GM10248 (cell line): ENCODE results near the gene SLC35D1.
"Not testable (repeated sequence)": the region's sequence is repeated elsewhere in the genome, so short reads cannot be mapped to it uniquely, and the experiment has no call there.

ENCODE experiments used
- CTCF ChIA-PET: fragments of 300-600 bp; sonication (Branson Sonifier 250); formaldehyde crosslinking; extraction: SDS; loops from one replicate; lab custom pipeline; 2021; ENCODE audit warnings: antibody characterized with exemption; lab: Yijun Ruan, JAX
- POLR2A ChIA-PET: fragments of 350-650 bp; sonication (Branson Sonifier 250); formaldehyde crosslinking; extraction: SDS; loops from one replicate; lab custom pipeline; 2020; ENCODE audit warnings: antibody characterized with exemption; lab: Yijun Ruan, JAX
- DNase-seq: peaks from one replicate; pipeline ENCODE4 v3.0.0; 2012; ENCODE audit errors: extremely low spot score
- CTCF ChIP-seq: IDR thresholded peaks from 2 replicates; pipeline ENCODE4 v1.5.1; 2012; ENCODE audit warnings: mild to moderate bottlenecking, low read depth; ENCODE audit errors: extremely low read depth, missing control alignments, control extremely low read depth

Gene SLC35D1

DNA sequence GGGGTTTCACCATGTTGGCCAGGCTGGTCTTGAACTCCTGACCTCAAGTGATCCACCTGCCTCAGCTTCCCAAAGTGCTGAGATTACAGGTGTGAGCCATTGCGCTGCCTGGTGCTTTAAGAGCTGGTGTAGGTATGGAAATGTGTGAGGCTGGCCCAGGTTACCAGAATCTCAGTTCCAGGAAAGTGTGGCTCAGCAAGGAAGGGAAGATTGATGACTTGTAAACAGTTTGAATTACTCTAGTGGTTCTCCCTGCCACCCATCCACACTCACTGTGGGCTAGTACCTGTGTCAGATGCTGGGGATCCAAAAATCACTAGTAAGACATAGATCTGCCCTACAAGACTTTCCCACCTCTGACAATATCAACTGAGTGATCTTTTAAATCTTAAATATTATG is 34.5 kb upstream of the SLC35D1 start:
- TF ChIP-seq CTCF, result no peak
- no peak for DNase-seq
- POLR2A ChIA-PET, result no interaction called here
- CTCF ChIA-PET, result no interaction called here

- no peak for TF ChIP-seq CTCF
- no peak for DNase-seq
- ChIA-PET POLR2A (no interaction called here), CTCF (interaction anchor here (1.0 kb wide), 1 partner anchor 20 kb away, joined by 5 read pairs; no protein-coding TSS in a partner anchor)
Measured at GRCh38 chr1:67085326-67085725, 31.4 kb upstream of the SLC35D1 start.

- POLR2A ChIA-PET, result no interaction called here
- no peak for TF ChIP-seq CTCF
- no peak for DNase-seq
- CTCF ChIA-PET, result interaction anchor here (1.0 kb wide), 1 partner anchor 20 kb away, joined by 5 read pairs; no protein-coding TSS in a partner anchor
Measured at GRCh38 chr1:67084765-67085318, 30.9 kb upstream of the SLC35D1 start.

- ChIA-PET CTCF (interaction anchor here (1.0 kb wide), 1 partner anchor 82 kb away, joined by 3 read pairs; no protein-coding TSS in a partner anchor), POLR2A (no interaction called here)
- no peak for TF ChIP-seq CTCF
- no peak for DNase-seq
Measured at GRCh38 chr1:67078291-67078690, 24.3 kb upstream of the SLC35D1 start.

DNA sequence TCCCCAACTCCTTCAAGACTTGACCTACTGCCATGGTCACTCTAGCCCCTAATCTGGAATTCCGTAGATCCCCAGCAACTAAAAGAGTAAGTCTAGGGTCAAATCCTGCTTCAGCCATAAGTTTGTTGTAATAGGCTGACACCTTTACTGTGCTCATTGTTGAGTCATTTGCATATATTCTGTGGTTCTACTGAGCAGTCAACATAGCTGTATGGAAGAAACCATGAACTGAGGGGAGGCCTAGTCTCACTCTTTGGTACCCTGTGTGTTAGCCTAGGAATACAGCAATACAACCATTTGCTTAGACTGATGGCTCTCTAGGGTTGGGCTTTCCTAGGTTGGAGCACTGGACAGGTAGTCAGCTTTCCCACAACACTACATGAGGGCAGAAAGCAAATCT is 23.6 kb upstream of the SLC35D1 start:
- no peak for TF ChIP-seq CTCF
- no peak for DNase-seq
- ChIA-PET CTCF (interaction anchor here (0.8 to 1.0 kb wide), 2 partner anchors 47 to 81 kb away, joined by 3 read pairs; no protein-coding TSS in a partner anchor), POLR2A (no interaction called here)

GRCh38 chr1:67072749-67073148 is 18.8 kb upstream of the SLC35D1 start:
- POLR2A ChIA-PET, result no interaction called here
- TF ChIP-seq CTCF, result no peak
- CTCF ChIA-PET, result no interaction called here
- no peak for DNase-seq

DNA sequence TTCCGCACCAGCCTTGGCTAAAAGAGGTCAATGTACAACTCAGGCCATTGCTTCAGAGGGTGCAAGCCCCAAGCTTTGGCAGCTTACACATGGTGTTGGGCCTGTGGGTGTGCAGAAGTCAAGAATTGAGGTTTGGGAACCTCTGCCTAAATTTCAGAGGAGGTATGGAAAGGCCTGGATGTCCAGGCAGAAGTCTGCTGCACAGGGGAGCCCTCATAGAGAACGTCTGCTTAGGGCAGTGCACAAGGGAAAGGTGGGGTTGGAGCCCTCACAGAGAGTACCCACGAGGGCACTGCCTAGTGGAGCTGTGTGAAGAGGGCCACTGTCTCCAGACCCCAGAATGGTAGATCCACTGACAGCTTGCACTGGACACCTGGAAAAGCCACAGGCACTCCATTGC is 13.7 kb upstream of the SLC35D1 start:
- DNase-seq, POLR2A ChIA-PET, CTCF ChIA-PET: not testable (repeated sequence)
